Measurements from ENCODE around the gene OPRPN. TPM values are rescaled to one million over a fixed set of nuclear protein-coding genes. Genes with fewer than 3 reads are reported as not detected.

The OPRPN gene
- total and polyA plus RNA-seq, 7 donors, result not detected

DNA sequence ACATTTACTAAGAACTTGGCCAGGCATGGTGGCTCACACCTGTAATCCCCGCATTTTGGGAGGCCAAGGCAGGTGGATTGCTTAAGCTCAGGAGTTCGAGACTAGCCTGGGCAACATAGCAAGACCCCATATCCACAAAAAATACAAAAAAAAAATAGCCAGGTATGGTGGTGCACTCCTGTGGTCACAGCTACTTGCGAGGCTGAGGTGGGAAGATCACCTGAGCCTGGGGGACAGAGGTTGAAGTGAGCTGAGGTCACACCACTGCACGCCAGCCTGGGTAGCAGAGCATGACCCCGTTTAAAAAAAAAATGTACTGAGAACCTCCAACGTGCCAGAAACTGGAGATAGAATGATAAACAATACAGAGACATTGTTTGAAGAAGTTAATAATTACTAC is 8.0 kb downstream of the OPRPN start:
- WGBS, 3 donors, result 72 to 75% (median 73%) methylated on average over 6 of the region's 6 CpGs
- Histone ChIP-seq H3K27me3 (ENCODE audit: insufficient read depth in 3 of 3, low read length in 2 of 3) (no peaks in the 10 kb centered on the region), H3K27ac (no peak overlapping the region), H3K4me3 (no peak overlapping the region), H3K4me1 (no peaks in the 10 kb centered on the region), H3K36me3 (ENCODE audit: insufficient read depth in 1 of 2, low read depth in 1 of 2) (no peaks in the 10 kb centered on the region), H3K9me3 (no peaks in the 10 kb centered on the region)
- intact Hi-C loops (cut with DNase I), result no loop called here
- ATAC-seq (no peak), DNase-seq (no peak)
- TF ChIP-seq, protein P1, sequence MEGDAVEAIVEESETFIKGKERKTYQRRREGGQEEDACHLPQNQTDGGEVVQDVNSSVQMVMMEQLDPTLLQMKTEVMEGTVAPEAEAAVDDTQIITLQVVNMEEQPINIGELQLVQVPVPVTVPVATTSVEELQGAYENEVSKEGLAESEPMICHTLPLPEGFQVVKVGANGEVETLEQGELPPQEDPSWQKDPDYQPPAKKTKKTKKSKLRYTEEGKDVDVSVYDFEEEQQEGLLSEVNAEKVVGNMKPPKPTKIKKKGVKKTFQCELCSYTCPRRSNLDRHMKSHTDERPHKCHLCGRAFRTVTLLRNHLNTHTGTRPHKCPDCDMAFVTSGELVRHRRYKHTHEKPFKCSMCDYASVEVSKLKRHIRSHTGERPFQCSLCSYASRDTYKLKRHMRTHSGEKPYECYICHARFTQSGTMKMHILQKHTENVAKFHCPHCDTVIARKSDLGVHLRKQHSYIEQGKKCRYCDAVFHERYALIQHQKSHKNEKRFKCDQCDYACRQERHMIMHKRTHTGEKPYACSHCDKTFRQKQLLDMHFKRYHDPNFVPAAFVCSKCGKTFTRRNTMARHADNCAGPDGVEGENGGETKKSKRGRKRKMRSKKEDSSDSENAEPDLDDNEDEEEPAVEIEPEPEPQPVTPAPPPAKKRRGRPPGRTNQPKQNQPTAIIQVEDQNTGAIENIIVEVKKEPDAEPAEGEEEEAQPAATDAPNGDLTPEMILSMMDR (IDR thresholded peaks at IDR 0.05), result no peak

DNA sequence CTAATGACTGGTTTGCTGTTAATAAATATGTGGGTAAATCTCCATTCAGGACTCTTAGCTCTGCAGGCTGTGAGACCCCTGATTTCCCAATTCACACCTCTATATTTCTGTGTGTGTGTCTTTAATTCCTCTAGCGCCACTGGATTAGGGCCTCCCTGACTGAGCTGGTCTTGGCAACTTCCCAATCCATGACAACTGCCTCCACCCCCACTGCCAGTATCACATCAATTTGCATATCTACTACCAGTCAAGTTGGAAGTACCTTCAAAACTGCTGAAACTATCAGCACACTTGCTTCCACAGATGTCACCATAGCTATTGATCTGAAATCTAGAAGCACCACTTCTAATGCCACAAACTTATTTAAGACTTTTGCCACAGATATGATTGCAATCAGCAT is 27.6 kb downstream of the OPRPN start:
- H3K27me3 ChIP-seq (ENCODE audit: insufficient read depth in 3 of 3, low read length in 2 of 3), result no peaks in the 10 kb centered on the region
- WGBS, 3 donors, result 71 to 82% (median 77%) methylated on average over 1 of the region's 1 CpG
- intact Hi-C loops (cut with DNase I), result no loop called here

DNA sequence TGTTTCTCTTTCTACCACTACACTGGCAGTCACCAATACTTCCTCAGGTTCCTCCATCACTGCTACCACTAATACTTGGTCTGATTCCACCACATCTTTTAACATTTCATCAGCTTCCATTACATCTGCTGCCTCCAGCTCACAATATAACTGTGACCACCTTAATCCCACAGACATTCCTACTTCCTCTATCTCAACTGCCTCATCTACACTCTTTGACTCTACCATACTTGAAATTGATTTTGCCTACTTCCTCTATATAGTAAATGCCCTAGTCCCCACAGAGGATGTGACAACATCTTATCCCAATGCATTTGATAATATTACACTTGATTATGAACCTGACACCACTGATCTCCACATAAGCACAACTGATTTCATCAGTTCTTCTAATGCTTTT is 29.0 kb downstream of the OPRPN start:
- ATAC-seq, result no peak

More for the DNA sequence above, 27.6 kb downstream of the OPRPN start:
- no peaks in the 10 kb centered on the region for H3K36me3 ChIP-seq (ENCODE audit: insufficient read depth in 1 of 2, low read depth in 1 of 2)
- ATAC-seq, result no peak
- DNase-seq, result no peak
- no peak overlapping the region for H3K27ac ChIP-seq
- TF ChIP-seq, protein P1 (IDR thresholded peaks at IDR 0.05), result no peak
- H3K9me3 ChIP-seq, result no peaks in the 10 kb centered on the region
- no peaks in the 10 kb centered on the region for H3K4me1 ChIP-seq
- H3K4me3 ChIP-seq, result no peak overlapping the region

DNA sequence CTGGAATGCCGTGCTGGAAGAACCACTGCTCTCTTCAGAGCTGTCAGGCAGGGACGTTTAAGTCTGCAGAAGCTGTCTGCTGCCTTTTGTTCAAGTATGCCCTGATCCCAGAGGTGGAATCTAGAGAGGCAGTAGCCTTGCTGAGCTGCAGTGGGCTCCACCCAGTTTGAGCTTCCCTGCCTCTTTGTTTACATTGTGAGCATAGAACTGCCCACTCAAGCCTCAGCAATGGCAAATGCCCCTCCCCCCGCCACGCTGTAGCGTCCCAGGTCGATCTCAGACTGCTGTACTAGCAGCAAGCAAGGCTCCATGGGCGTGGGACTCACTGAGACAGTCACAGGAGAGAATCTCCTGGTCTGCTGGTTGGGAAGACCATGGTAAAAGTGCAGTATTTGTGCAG is 39.5 kb downstream of the OPRPN start:
- no peak for ATAC-seq
- TF ChIP-seq, protein P1 (IDR thresholded peaks at IDR 0.05), result no peak
- no peaks in the 10 kb centered on the region for H3K4me1 ChIP-seq
- no peak overlapping the region for H3K27ac ChIP-seq
- H3K36me3 ChIP-seq (ENCODE audit: insufficient read depth in 1 of 2, low read depth in 1 of 2), result no peaks in the 10 kb centered on the region
- no peaks in the 10 kb centered on the region for H3K9me3 ChIP-seq
- no peak overlapping the region for H3K4me3 ChIP-seq
- no peak for DNase-seq
- no peaks in the 10 kb centered on the region for H3K27me3 ChIP-seq (ENCODE audit: insufficient read depth in 3 of 3, low read length in 2 of 3)
- intact Hi-C loops (cut with DNase I), result no loop called here
- WGBS, 3 donors, result 50 to 69% (median 61%) methylated on average over 7 of the region's 7 CpGs

More for the DNA sequence above, 29.0 kb downstream of the OPRPN start:
- Histone ChIP-seq H3K27me3 (ENCODE audit: insufficient read depth in 3 of 3, low read length in 2 of 3) (no peaks in the 10 kb centered on the region), H3K27ac (no peak overlapping the region), H3K4me3 (no peak overlapping the region), H3K4me1 (no peaks in the 10 kb centered on the region), H3K36me3 (ENCODE audit: insufficient read depth in 1 of 2, low read depth in 1 of 2) (no peaks in the 10 kb centered on the region), H3K9me3 (no peaks in the 10 kb centered on the region)
- intact Hi-C loops (cut with DNase I), result no loop called here
- TF ChIP-seq, protein P1 (IDR thresholded peaks at IDR 0.05), result no peak
- no peak for DNase-seq

DNA sequence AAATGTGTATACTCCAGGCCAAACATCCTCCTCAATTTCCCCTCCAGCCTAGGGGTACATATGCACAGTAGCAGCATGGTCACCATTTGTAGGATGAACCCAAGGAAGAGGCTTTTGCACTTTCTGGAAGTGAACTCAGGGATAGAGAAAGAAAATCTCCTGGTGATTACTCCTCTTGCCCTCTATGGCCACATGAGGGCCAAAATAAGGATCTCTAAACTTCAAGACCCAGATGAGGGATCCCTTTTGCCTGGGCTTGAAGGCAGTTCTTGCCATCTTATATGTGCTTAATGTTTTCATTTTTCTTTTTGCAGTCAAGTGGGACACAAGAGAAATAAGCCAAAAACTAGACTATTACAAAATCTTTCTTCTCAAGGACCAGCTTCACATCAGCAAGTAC is 44.7 kb downstream of the OPRPN start:
- no peaks in the 10 kb centered on the region for H3K27me3 ChIP-seq (ENCODE audit: insufficient read depth in 3 of 3, low read length in 2 of 3)
- H3K4me1 ChIP-seq, result no peaks in the 10 kb centered on the region
- intact Hi-C loops (cut with DNase I), result no loop called here
- no peak for DNase-seq
- H3K27ac ChIP-seq, result no peak overlapping the region
- no peaks in the 10 kb centered on the region for H3K36me3 ChIP-seq (ENCODE audit: insufficient read depth in 1 of 2, low read depth in 1 of 2)
- no peaks in the 10 kb centered on the region for H3K9me3 ChIP-seq
- no peak for ATAC-seq
- no peak overlapping the region for H3K4me3 ChIP-seq
- TF ChIP-seq, protein P1 (IDR thresholded peaks at IDR 0.05), result no peak

All from psoas muscle (tissue), 8 donors.